Left lung (tissue), 10 donors: ENCODE results near the gene MSLN. TPM values are rescaled to one million over a fixed set of nuclear protein-coding genes. Genes with fewer than 3 reads are reported as not detected.
A peak's percentile ranks its signal among the peaks of the same experiment; 100 is the strongest.

Source experiments
- ATAC-seq: fragments of 200-7000 bp; cut with Tn5 transposase; one replicate; pipeline ENCODE4 v1.9.1; 2020; ENCODE audit warnings: moderate library complexity
- DNase-seq, 4 donors: peaks; one replicate each; pipeline ENCODE4 v3.0.0-alpha.2; 2013 to 2020
- H3K27ac ChIP-seq, 2 donors: fragments of 200-600 bp; sonication (generic) in 1 of 2; one replicate each; pipeline versions ENCODE4 v1.5.0 to v1.8.0; 2020 to 2021
- H3K27me3 ChIP-seq, 2 donors: fragments of 200-600 bp; sonication (generic) in 1 of 2; one replicate each; pipeline versions ENCODE4 v1.5.0 to v1.8.0; 2020 to 2021
- H3K36me3 ChIP-seq, 2 donors: fragments of 200-600 bp; sonication (generic) in 1 of 2; one replicate each; pipeline versions ENCODE4 v1.5.0 to v1.8.0; 2020 to 2021
- H3K4me1 ChIP-seq, 2 donors: fragments of 200-600 bp; one replicate each; pipeline ENCODE4 v1.8.0; 2021
- H3K4me3 ChIP-seq, 2 donors: fragments of 200-600 bp; sonication (generic) in 1 of 2; one replicate each; pipeline versions ENCODE4 v1.5.0 to v1.8.0; 2020 to 2021; ENCODE audit warnings: mild to moderate bottlenecking in 1 of 2
- H3K9me3 ChIP-seq, 2 donors: fragments of 200-600 bp; sonication (generic) in 1 of 2; one replicate each; pipeline versions ENCODE4 v1.5.0 to v1.8.0; 2020 to 2021
- intact Hi-C, 2 donors: fragments of 100-400 bp; cut with DNase I; formaldehyde crosslinking; loops; one replicate each; pipeline versions ENCODE4 v1.11.2 to v1.14.2; 2022
- polyA plus RNA-seq, 6 donors: library from polyadenylated mRNA; unstranded; fragments of 120-200 nt; gene quantifications; one replicate each; pipeline ENCODE4 v1.2.1, GENCODE V29; 2013; ENCODE audit not compliant: insufficient read length in 6 of 6
- total RNA-seq, 2 donors: library from RNA; stranded (reverse); fragmentation: NEBNext Ultra II Directional; extraction: Animal tissue kit (Norgen Biotek cat#: 25700); gene quantifications; one replicate each; pipeline ENCODE4 v1.2.1, GENCODE V29; 2021
- TF ChIP-seq, protein P1 (sequence below), 2 donors: fragments of 200-600 bp; sonication (generic) in 1 of 2; IDR thresholded peaks; one replicate each; pipeline versions ENCODE4 v1.5.0 to v1.8.0; 2021; ENCODE audit warnings: antibody characterized with exemption in 2 of 2
- donor health status: DM: no; HTN: yes; CAD: no.
- donor health status: DM: no; HTN: no; CAD: no.

The MSLN gene
- total and polyA plus RNA-seq, 8 donors: 14.5 to 464 (median 20.8) TPM

DNA sequence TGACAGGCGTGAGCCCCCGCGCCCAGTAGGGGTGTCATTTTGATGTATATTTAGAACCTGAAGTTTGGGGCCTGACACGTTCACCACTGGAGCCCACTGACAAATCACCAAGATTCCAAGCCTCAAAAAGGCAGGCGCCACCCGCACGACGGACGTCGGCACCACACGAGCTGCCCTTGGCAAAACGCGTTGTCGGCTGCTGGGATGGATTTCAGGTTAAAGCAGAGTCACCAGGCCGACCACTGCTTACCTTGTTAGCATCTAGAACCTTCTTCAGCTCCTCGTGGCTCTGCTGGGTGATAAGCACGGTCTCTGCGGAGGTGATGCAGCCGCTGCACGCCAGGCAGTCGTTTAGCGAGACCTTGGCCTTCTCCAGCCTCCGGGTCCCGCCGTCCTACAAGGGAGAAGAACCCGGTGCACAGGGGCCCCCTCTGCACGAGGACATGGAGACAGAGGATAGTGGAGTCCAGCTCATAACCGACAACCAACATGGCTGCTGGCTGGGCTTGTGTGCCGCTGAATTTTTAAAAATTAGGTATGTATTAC lies 23.5 kb upstream of the MSLN start:
- no peak overlapping the region for H3K27ac ChIP-seq
- H3K9me3 ChIP-seq: no peaks in the 10 kb centered on the region
- H3K4me1 ChIP-seq: peaks cover 11 to 18% of the 10 kb centered on the region in 2 donors
- ATAC-seq (no peak), DNase-seq (peak in 1 of 4 donors; percentile 61)
- peaks cover 0 to 61% of the 10 kb centered on the region in 2 donors for H3K36me3 ChIP-seq
- H3K4me3 ChIP-seq: no peak overlapping the region
- peaks cover 0 to 1% of the 10 kb centered on the region in 2 donors for H3K27me3 ChIP-seq
- intact Hi-C loops: no loop called here
- TF ChIP-seq, protein P1, sequence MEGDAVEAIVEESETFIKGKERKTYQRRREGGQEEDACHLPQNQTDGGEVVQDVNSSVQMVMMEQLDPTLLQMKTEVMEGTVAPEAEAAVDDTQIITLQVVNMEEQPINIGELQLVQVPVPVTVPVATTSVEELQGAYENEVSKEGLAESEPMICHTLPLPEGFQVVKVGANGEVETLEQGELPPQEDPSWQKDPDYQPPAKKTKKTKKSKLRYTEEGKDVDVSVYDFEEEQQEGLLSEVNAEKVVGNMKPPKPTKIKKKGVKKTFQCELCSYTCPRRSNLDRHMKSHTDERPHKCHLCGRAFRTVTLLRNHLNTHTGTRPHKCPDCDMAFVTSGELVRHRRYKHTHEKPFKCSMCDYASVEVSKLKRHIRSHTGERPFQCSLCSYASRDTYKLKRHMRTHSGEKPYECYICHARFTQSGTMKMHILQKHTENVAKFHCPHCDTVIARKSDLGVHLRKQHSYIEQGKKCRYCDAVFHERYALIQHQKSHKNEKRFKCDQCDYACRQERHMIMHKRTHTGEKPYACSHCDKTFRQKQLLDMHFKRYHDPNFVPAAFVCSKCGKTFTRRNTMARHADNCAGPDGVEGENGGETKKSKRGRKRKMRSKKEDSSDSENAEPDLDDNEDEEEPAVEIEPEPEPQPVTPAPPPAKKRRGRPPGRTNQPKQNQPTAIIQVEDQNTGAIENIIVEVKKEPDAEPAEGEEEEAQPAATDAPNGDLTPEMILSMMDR (IDR thresholded peaks at IDR 0.05): no peak

DNA sequence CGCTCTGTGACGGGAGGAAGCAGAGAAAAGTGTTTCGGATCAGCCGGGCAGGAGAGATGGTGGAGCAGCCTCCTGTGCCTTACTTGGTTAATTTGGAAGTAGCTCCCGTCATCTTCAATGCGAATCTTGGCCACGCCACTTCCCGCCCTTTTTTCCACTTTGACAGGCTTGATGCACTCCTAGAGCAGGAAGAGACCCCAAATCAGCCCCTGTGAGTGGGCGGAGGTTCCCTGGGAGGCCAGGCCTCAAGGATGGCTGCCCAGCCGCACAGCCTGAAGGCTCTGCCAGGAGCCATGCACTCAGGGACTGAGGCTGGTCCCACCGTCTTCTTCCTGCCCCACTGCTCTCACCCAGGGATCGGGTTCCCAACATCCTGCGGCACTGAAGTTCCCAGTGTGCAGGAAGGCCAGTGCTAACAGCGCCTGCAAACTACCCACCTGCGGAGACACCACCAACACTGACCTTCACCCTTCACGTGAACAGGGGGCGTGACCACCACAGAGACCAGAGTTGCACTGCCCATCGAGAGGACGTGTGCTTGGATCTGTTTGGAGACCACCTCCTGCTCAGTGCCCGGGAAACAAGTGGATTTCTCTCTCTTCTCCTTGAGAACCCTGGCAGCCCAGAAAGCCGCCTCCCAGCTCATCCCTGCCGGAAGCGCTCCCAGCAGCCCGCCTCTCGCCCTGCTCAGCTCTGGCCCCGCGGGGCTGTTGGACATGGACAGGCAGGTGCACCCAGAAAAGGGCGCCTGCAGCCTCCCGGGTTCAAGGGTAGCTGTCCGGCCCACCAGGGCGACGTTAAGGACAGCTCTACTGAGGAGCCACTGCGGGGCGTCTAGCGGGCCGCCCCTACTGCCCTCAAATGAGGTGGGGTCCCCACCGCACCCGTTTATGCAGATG lies 20.7 kb upstream of the MSLN start:
- H3K27me3 ChIP-seq: peaks cover 0 to 13% of the 10 kb centered on the region in 2 donors
- intact Hi-C loops: no loop called here
- DNase-seq: peak in 1 of 4 donors; percentile 80
- H3K4me3 ChIP-seq: peak overlapping the region; percentile 83 to 90
- peaks cover 11 to 18% of the 10 kb centered on the region in 2 donors for H3K4me1 ChIP-seq
- TF ChIP-seq, protein P1 (IDR thresholded peaks at IDR 0.05): no peak
- H3K9me3 ChIP-seq: no peaks in the 10 kb centered on the region
- H3K36me3 ChIP-seq: peaks cover 0 to 33% of the 10 kb centered on the region in 2 donors
- no peak overlapping the region for H3K27ac ChIP-seq
- no peak for ATAC-seq

DNA sequence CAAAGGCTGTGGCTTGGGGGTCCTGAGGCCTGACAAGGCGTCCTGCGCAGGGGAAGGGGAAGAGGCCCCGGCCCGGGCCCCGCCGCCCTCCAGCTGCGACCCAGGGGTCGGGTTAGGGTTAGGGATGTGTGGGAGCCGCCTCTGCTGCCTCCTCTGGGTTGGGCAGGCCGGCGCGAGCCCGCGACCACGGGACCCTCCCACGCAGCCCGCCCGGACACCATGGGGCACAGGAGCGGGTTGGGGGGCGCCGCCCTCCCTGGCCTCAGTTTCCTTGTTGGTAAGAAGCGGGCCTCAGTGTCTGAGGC lies 20.1 kb upstream of the MSLN start:
- peak; percentile 34 for ATAC-seq
- Histone ChIP-seq H3K27ac (peak overlapping the region in 1 of 2 donors; percentile 51), H3K36me3 (peaks cover 0 to 27% of the 10 kb centered on the region in 2 donors), H3K4me3 (peak overlapping the region; percentile 83 to 90), H3K4me1 (peaks cover 11 to 18% of the 10 kb centered on the region in 2 donors), H3K27me3 (peaks cover 0 to 13% of the 10 kb centered on the region in 2 donors), H3K9me3 (no peaks in the 10 kb centered on the region)
- peak in 1 of 4 donors; percentile 85 for DNase-seq
- intact Hi-C loops: no loop called here
- TF ChIP-seq, protein P1 (IDR thresholded peaks at IDR 0.05): no peak

DNA sequence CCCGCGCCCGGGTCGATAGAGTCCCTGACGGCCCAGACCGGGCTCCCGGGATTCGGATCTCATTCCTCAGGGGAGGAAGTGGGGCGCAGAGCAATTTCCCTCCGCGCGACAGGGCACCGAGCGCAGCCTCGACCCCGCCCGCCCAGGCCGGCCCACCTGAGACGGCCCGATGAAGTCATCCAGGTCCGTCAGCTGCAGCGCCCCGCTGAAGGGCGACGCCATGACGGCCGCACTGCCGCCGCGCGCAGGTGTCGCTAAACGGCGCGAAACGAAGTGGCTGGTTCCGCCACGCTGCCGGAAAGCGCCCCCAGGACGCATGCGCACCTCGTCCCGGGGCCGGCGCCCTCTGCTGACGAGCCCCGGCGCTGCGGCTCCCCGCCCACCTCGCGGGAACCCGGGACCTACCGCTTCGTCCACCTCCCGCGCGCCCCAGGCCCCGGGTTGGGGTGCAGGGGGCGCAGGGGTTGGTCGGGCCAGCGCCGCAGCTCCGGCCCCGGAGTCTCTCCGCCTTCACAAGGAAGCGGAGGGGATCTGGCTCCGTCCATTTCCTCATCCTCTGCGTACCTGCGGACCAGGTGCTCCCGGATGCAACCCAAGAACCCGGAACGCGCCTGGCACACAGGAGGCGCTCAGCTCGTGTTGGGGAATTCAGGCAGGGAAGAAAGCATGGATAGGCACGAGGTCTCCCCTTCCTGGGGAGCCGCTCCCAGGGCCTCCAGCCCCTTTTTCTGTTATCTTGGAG lies 19.6 kb upstream of the MSLN start, which contains the start of gene CIAO3:
Gene CIAO3 (minus strand): TSS at position 234 of the 742 bp plus-strand sequence. CDS start 12 bp downstream, at position 222.
- DNase-seq: peak; percentile 88 to 97 (median 90)
- H3K4me3 ChIP-seq: peak within 1 kb of the TSS; percentile 83 to 90
- peaks cover 11 to 18% of the 10 kb centered on the region in 2 donors for H3K4me1 ChIP-seq
- ATAC-seq: peak; percentile 96
- intact Hi-C loops: no loop called here
- H3K9me3 ChIP-seq: no peaks in the 10 kb centered on the region
- peaks cover 0 to 18% of the 10 kb centered on the region in 2 donors for H3K27me3 ChIP-seq
- peaks cover 0 to 22% of the 10 kb centered on the region in 2 donors for H3K36me3 ChIP-seq
- TF ChIP-seq, protein P1 (IDR thresholded peaks at IDR 0.05): peak; percentile 88 to 94
- H3K27ac ChIP-seq: peak within 1 kb of the TSS in 1 of 2 donors; percentile 51
